Measurements from ENCODE around the gene UPK1B.
"Not testable (repeated sequence)": the region's sequence is repeated elsewhere in the genome, so short reads cannot be mapped to it uniquely, and the experiment has no call there.

- TF ChIP-seq CTCF (IDR thresholded peaks at IDR 0.05; ENCODE audit: low read depth, low read length); EZH2phosphoT487 (IDR thresholded peaks at IDR 0.05; ENCODE audit: low read depth): not testable (repeated sequence)
These were observed 69.7 kb downstream of the UPK1B start for GRCh38 chr3:119243058-119243529.

All from OCI-LY3 (cell line).